DMS 273 (cell line): ENCODE results near the gene DPYD.
A peak's percentile ranks its signal among the peaks of the same experiment; 100 is the strongest.

Source experiments
- DNase-seq: peaks from one replicate; lab custom pipeline; 2025; ENCODE audit not compliant: unreplicated experiment; lab: John Stamatoyannopoulos, UW

Gene DPYD

DNA sequence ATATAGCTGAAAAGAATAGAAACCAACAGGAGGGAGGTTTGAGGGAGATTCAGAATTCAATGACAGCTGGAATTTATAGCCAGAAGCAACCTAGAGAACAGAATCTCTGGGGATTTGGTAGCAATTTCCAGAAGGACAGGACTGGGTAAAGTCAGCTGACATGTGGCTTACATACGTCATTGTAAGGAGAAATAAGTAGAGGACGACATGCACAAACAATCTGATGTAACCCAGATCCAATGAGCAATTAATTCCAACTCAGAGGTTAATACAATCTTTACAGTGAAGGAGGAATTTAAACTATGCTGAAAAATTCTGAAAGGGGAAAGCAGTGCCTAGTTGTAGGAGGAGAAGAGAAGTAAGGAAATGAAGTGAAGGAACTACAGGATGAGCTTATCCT is 815.3 kb downstream of the DPYD start:
- DNase-seq: peak; percentile 25

DNA sequence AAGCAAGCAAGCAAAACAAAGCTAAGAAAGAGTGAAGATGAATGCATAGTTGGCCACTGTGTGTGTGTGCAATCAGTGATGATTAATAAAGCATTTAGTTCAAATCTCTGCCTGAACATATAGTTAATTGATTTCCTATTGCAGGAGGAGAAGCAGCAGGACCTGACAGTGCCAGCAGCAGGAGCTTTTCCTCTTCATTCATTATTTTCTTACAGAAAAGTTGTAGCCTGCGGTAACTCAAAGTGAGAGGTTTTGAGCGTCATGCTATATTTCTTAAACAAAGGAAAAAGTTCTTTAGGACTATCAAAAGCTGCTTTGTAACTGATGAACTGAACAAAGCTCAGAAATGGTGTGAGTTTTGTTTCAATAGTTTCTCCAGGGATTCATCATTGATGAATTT is 819.3 kb downstream of the DPYD start:
- no peak for DNase-seq

DNA sequence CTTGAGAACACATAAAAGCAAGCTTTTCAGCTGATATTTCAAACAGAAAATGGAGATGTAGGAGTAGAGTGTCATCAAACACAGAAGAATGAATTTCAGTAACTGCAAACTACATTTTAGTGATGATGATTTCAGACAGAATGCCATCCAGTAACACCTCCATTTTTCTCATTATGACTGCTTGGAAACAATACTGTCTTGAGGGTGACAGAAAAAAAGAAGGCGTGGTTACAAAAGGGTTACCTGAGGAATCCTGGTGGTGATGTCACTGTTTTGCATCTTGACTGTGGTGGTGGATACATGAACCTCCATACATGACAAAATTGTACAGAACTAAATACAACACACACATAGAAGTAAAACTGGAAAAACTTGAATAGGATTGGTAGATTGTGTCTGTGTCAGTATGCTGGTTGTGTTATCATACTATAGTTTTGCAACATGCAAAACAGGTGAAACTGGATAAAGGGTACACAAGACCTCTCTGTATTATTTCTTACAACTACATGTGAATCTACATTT is 823.4 kb downstream of the DPYD start:
- DNase-seq: no peak

DNA sequence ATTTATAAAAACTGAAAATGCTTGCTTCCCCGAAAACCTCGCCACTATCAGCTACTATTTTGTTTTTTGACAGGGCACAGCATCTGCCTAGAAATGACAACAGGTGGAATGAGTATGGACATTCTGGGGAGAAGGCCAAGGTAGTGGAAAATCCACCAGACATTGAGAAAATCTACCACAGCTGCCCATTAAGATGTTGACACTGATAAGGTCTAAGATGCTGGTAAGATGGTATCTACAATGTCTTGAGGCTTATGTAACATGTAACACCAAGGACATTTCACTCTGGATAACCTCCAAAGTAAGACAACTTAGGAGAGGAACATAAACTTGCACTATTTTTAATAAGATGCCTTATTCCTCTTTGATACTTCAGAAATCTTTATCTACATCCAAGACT is 825.1 kb downstream of the DPYD start:
- DNase-seq: no peak

DNA sequence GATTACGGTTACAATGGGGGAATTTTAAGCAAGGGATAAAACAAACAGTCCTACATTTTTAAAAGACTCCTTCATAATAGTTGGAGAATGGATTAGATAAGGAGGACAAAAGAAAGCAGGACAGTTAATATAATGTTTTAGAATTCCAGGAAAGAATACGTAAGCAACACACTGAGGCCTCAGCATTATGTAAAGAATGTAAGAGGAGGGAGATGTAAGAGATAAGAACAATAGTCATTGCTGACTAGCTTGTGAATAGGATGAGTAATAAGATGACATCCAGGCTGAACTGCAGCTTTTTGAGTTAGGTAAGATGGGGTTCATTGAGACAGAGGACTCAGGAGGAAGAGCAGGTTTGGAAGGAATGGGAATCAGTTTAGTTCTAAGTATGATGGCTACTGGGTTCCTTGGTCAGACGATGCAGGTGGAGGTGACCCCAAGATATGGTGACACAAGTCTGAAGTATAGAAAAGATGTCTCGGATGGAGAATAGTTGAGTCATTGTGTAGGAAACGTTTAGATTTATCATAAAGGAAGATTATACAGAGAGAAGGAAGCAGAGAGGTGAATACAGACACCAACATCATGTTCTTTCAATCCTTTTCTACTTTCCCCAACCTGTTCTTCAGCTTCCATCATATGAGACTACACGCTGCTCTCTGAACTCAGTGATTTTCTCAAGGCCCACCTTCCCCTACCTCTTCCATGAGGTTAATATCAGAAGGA is 826.4 kb downstream of the DPYD start:
- DNase-seq: no peak

DNA sequence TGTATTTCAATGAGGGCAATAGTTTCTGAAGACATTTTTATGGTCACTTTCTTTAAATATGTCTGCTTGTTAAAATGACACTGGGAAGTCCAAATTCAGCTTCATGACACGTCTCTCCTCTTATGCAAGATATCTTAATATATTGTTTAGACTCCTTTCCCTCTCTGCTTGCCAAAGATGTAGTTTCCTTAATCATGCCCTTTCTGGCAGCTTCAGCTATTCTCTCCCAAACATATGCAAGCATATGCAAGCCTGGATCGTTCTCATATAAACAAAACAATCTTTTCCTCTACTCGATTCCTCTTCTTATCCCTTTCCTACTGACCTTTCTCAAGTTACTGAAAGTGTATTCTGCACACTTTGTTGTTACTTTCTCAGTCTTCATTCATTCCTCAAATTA is 827.1 kb downstream of the DPYD start:
- no peak for DNase-seq

DNA sequence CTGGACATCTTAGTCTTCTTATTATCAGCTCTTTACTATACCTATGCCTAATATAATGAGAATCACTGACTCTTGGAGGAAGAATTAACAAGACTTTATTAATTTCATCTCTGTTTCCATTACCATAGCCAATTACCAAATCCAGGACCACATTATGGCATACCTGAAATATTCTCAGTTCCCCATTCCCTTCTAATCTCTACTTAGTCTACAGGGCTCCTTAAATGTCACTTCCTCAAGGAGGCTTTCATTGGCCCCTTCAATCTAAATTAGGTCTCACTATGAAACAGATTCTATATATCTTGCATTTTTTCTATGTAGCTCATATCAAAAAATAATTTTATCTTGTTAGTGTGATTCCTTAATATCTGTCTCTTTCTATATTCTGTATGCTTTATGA is 828.0 kb downstream of the DPYD start:
- no peak for DNase-seq

DNA sequence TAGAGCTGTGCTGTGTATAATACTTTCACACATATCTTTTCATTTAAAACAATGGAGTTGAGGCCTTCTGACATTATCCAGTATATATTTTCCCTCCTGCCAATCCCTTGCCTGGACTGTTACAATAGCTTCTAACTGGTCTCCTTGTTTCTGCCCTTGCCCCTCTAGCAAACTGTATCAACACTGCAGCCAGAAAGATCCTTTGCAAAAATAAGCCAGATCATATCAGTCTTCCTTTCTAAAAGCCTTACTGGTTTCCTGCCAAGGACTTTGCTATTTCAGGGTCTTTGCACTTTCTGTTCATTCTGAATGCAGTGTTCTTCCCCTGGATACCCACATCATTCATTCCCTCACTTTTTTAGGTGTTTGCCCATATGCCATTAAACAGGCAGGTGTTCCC is 829.2 kb downstream of the DPYD start:
- DNase-seq: no peak

DNA sequence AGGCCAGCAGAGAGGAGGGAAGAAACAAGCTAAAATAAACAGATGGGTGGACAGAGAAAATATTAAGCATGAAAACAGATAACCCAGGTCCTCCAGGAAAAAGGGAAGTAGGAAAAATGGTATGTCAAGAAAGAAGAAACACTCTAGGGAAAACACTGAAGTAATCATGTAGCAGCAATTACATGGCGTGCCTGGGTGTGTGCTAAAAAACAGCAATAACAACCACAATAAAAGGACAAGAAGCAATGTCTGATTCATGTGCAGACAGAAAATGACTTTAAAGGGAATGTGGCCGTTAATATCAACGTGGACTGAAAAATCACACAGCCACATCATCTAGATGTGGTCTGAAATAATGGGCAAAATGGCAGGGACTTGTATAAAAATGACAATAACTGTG is 829.6 kb downstream of the DPYD start:
- no peak for DNase-seq

DNA sequence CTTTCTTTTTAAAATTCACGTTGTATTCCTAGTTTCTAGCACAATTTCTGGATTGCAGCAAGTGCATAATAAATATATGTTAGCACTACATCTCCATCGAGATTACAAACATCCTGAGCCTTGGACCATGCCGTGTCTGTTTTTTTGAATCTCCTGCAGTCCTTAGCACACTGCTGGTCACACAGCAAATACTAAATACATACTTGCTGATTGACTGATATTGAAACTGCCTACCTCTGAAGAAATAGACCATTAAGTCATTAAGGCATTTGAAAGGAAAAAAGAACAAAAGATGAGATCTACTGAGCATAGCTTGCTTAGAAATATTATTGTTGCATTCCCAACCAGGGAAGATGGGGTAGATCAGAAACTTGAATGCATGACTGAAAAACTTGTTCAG is 830.1 kb downstream of the DPYD start:
- no peak for DNase-seq

DNA sequence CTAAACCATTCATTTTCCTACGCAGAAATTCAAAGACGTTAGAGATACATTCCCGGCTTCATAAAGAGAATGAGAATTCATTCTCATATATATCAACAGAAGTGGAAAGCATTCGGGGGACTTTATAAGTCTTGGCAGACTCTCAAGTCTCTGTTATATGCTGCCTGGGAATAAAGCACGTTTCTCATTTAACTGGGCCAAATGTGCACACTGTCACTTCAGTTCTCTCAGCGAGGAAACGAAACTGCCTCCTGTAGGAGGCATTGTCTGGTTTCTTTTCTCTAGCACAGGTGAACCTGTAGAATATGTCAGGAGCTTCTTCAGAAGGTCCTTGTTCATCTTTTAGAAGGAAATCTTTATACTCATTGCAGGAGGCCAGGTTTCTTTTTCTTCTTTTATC is 831.7 kb downstream of the DPYD start:
- DNase-seq: no peak

DNA sequence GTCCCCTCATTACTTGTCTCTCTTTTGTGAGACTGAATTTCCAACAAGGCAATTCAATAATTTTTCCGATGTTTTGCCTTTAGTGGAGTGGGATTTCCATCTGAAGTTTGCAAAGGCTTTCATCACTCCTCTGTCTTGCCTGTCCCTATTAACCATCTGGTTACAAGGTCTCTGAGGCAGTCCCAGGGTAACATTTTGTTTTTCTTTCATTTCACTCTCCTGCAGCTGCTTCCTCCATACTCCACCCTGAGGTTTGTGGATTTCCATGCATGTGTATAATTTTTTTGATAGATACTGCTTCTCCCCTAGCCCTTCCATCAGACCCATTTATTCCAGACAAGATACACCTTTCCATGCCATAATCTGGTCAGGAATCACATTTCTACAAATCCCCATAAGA is 832.4 kb downstream of the DPYD start:
- peak; percentile 22 for DNase-seq

DNA sequence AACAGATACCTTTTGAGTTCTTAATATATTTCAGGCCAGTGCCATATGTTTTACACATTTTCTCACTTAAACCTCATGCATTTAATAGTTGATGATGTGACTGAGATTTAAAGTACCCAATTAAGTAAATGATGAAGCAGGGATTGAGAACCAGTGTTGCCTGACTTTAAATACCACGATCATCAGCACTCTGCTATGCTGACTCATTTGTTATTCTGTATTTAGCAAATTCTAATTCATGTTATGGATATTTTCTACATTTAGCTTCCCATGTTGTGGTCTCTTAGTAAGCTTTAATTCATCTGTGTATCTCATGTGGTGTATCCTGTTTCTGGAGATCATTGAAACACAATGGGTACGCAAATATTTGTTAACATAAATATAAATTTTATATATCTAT is 836.3 kb downstream of the DPYD start:
- no peak for DNase-seq

DNA sequence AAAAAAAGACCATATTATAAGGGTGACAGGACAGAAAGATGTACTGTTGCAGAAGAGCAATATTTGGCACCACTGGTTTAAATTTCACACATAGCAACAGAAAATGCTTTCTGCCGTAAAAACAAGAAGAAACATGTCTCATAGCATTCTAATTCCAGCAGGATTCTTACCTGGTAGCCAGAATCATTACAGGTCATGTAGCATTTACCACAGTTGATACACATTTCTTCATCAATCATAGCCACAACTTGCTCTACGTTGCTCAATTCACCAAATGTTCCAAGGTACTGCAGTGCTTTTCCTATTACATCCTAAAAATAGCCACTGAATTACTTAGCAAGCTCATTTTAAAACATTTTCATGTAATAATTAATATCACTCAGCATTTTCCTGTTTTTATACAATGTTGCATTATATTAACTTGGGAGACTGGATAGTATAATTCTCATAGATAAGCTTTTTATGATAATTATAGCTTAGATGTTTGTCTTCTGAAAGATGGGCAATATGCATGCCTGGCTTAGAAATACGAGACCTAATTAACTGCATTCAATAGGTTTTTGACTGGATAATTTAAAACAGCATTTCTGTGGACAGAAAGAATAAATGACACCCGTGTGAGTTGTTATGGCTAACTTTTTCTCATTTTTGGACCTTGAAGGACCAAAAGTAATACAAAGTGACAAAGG is 838.5 kb downstream of the DPYD start:
- DNase-seq: no peak

DNA sequence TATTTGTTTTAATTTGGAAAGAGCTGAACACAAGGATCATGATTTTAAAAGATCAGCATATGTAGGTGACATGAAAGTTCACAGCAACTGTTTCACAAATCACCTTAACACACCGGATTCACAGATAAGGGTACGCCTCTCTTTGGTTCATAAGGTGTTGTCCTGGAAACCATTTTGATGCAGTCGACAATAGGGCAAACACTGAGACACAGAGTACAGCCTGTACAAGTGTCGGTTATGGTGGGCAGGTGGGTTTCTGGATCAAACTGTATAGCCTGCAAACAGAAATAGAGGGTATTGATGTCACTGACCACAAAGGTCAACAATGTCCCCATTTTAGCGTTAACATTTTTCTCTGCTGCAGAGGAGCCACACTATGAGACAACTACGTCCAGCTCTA is 842.0 kb downstream of the DPYD start:
- no peak for DNase-seq

DNA sequence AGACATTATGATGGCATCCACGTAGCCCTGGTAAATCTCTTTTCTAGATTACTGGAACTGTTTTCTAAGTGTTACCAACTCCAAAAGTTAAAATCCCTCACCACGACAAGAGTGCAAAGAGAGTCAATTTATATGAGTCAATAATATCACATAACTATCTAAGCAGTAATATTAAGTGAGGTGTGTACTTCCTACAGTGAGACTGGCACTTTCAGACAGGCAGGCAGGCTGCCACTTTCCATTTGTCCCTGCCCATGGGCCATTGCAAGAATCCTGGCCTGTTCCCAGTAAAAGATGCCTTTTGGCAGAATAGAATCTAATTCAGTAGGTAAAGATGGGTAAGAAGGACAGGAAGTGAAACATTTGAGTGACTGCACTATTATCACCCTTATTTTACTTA is 843.6 kb downstream of the DPYD start:
- DNase-seq: no peak

DNA sequence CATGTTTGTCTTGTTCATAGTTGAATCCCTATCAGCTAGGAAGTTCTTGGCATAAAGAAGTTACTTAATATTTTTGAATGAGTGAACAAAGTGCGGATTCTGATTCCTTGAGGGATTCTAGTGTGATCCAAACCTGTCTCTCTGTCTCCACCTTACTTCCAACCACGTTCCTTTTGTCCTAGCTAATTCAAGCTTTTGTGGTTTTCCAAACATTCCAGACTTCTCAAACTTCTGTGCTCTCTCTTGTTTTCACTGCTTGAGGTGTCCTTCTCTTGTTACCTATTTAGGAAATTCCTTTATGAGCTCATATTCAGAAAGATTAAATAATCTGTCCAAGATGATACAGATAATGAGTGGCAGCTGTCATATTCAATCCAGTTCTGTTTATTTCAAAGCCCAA is 846.1 kb downstream of the DPYD start:
- DNase-seq: no peak

DNA sequence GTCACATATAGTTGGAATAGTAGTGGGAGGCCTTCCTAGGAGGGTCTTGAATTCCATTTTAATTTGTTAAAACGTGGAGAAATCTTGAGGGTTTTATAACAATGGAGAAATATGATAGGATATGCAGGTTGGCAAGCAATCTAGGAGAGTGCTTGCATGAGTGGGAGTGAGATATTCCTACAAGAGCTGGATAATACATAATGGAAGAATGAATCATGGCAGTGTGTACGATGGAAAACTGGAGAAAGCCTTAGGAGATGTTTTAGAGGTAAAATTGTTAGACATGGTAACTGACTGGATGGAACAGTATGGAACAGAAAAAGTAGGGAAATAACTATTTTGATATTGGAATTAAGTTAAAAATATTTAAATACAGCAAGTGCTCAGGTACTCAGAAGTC is 846.9 kb downstream of the DPYD start:
- DNase-seq: no peak

DNA sequence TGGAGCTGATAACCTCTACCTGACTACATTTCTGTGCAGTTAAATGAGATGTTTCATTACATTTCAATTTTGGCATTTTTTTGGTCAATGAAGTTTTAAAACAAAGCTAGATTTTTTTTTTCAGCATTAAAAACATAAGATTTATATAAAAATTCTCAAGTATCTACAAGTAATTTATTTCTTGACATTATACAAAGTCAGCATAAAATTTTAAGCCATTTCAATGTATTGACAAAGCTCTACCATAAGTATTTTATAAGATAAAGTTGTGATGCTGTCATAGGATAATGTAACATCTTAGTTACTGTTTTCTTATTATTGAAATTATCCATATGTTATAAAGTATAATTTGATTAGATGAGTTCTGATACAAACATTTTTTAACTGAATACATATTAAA is 847.7 kb downstream of the DPYD start:
- DNase-seq: no peak

DNA sequence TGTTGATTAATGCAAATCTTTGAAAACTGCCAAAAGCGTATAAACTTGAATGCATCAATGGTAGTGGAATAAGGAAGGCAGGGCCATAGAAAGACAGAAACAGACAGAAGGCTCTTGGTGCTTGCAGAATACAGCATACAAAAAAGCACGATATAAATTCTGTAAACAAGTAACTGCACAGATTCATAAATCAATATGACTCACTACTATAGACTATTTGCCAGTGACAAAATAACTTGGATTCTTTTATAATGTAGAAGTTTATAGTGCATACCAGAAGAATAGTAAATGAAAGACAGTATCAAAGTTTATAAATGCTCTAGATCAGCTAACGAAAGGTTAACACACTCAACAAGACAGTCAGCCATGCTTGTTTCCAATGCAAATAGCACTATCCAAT is 849.7 kb downstream of the DPYD start:
- no peak for DNase-seq

DNA sequence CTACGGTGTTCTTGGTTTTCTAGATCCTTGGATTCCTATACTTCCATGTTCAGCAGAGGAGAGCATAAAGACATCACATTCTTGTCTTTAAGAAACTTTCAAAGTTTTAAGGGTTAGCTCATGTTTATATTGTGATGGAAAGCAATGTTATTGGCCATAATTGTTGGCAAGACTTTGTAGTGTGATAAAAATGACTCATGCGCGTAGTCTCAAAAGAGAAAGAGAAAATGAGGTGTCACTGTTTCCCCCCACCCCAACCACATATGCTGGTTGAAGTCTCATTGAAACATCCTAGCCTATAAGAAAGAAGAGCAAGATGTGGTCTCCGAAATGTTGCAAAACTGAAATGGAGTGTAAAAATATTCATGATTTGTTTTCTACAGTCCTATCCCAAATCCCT is 850.5 kb downstream of the DPYD start:
- DNase-seq: no peak

DNA sequence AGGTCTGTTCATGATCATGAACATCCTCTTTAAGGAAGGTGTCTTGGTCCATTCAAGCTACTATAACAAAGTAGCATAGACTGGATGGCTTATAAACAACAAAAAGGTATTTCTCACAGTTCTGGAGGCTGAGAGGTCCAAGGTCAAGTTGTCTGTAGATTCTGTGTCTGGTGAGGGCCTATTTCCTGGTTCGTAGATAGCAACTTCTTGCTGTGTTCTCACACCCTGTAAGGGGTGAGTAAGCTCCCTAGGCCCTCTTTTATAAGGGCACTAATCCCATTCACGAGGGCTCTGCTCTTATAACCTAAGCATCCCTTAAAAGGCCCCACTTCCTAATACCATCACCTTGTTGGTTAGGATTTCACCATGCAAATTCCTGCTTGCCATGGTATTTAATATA is 851.5 kb downstream of the DPYD start:
- no peak for DNase-seq

DNA sequence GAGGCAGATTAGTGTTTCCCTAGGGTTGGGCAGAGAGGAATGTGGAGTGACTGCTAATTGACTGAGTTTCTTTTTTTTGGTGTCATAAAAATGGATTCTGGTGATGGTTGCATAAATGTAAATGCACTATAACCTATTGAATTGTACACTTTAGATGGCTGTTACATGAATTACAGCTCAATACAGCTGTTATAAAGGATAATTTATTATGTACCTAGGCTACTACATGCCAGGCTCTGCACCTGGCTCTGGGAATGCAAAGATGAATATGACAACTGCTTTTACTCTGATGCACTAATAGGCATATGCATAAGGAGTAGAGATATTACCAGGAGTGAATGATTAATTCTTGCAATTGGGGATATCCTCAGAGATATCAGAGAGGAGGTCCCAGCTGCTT is 854.0 kb downstream of the DPYD start:
- no peak for DNase-seq
